Mesendoderm (in vitro differentiated cells): ENCODE measurements around the gene AGR2.
A peak's percentile ranks its signal among the peaks of the same experiment; 100 is the strongest.

Source experiments
- DNase-seq: peaks from one replicate; pipeline ENCODE4 v3.0.0; 2013
- H2AK5ac ChIP-seq: 2 replicates; pipeline ENCODE4 v1.6.1; 2013; ENCODE audit warnings: low read length, inconsistent platforms
- H2BK120ac ChIP-seq: 2 replicates; pipeline ENCODE4 v1.6.1; 2013; ENCODE audit warnings: low read depth, mild to moderate bottlenecking, low read length, moderate library complexity, mixed read lengths
- H2BK15ac ChIP-seq: replicated peaks from 2 replicates; pipeline ENCODE4 v1.6.1; 2013; ENCODE audit warnings: low read depth, mild to moderate bottlenecking, moderate library complexity
- H2BK5ac ChIP-seq: 2 replicates; pipeline ENCODE4 v1.6.1; 2013; ENCODE audit warnings: low read length, inconsistent platforms
- H3K18ac ChIP-seq: 2 replicates; pipeline ENCODE4 v1.6.1; 2013; ENCODE audit warnings: mild to moderate bottlenecking, low read length, mixed read lengths
- H3K23ac ChIP-seq: one replicate; pipeline ENCODE4 v1.6.1; 2013; ENCODE audit warnings: low read length
- H3K27ac ChIP-seq: 2 replicates; pipeline ENCODE4 v1.5.1; 2013; ENCODE audit warnings: low read depth, mild to moderate bottlenecking, inconsistent platforms, low read length, moderate library complexity
- H3K27me3 ChIP-seq: 2 replicates; pipeline ENCODE4 v1.6.1; 2013; ENCODE audit warnings: low read length, control low read depth, mild to moderate bottlenecking, inconsistent platforms; ENCODE audit not compliant: insufficient read depth, poor library complexity
- H3K36me3 ChIP-seq: 2 replicates; pipeline ENCODE4 v1.6.1; 2013; ENCODE audit warnings: low read length, inconsistent platforms; ENCODE audit not compliant: control insufficient read depth, insufficient read depth
- H3K4ac ChIP-seq: one replicate; pipeline ENCODE4 v1.6.1; 2013; ENCODE audit warnings: low read depth, mild to moderate bottlenecking, low read length, moderate library complexity
- H3K4me1 ChIP-seq: 2 replicates; pipeline ENCODE4 v1.6.1; 2013; ENCODE audit warnings: low read depth, low read length, inconsistent platforms; ENCODE audit not compliant: control insufficient read depth
- H3K4me2 ChIP-seq: 2 replicates; pipeline ENCODE4 v1.6.1; 2013; ENCODE audit warnings: low read length
- H3K4me3 ChIP-seq: 2 replicates; pipeline ENCODE4 v1.5.1; 2013; ENCODE audit warnings: mild to moderate bottlenecking, low read length
- H3K56ac ChIP-seq: one replicate; pipeline ENCODE4 v1.6.1; 2013; ENCODE audit warnings: low read length
- H3K79me1 ChIP-seq: 2 replicates; pipeline ENCODE4 v1.6.1; 2013; ENCODE audit warnings: low read length, inconsistent platforms
- H3K79me2 ChIP-seq: 2 replicates; pipeline ENCODE4 v1.6.1; 2013; ENCODE audit warnings: mild to moderate bottlenecking, low read length; ENCODE audit not compliant: control insufficient read depth, insufficient read depth
- H3K9ac ChIP-seq: 2 replicates; pipeline ENCODE4 v1.6.1; 2013; ENCODE audit warnings: low read length, inconsistent platforms
- H4K5ac ChIP-seq: one replicate; pipeline ENCODE4 v1.6.1; 2013; ENCODE audit warnings: low read length
- H4K8ac ChIP-seq: one replicate; pipeline ENCODE4 v1.6.1; 2013; ENCODE audit warnings: low read depth, mild to moderate bottlenecking, control low read depth, low read length, moderate library complexity
- WGBS: extraction: QIAGEN DNeasy Blood & Tissue Kit; methylation state at CpG from one replicate; pipeline ENCODE4 v1.1.7; 2013; ENCODE audit warnings: low lambda C conversion rate, missing lambda C conversion rate; ENCODE audit not compliant: insufficient coverage; ENCODE audit errors: extremely low coverage; 5-methylcytosine and 5-hydroxymethylcytosine counted together

Gene AGR2

GRCh38 chr7:16778476-16778875 is 26.3 kb downstream of the AGR2 start:
- Histone ChIP-seq H3K4me2 (no peak overlapping the region), H4K5ac (no peak overlapping the region), H3K4me1 (peaks cover 4% of the 10 kb centered on the region), H2AK5ac (no peak overlapping the region), H3K27ac (no peak overlapping the region), H3K23ac (no peak overlapping the region), H3K27me3 (no peaks in the 10 kb centered on the region), H3K36me3 (no peaks in the 10 kb centered on the region), H3K9ac (no peak overlapping the region), H2BK15ac (no peak overlapping the region), H3K4me3 (no peak overlapping the region), H3K79me1 (peaks cover 3% of the 10 kb centered on the region), H3K4ac (no peak overlapping the region), H3K79me2 (no peaks in the 10 kb centered on the region), H2BK120ac (no peak overlapping the region), H3K18ac (peak overlapping the region; percentile 3), H4K8ac (no peak overlapping the region), H3K56ac (peak overlapping the region; percentile 32), H2BK5ac (no peak overlapping the region)
- peak; percentile 23 for DNase-seq
- WGBS: no CpG with 5 or more reads among the region's 3 CpGs

GRCh38 chr7:16776053-16776452 is 28.7 kb downstream of the AGR2 start:
- peak; percentile 27 for DNase-seq
- Histone ChIP-seq H3K27me3 (no peaks in the 10 kb centered on the region), H2BK120ac (no peak overlapping the region), H3K36me3 (no peaks in the 10 kb centered on the region), H3K18ac (no peak overlapping the region), H3K56ac (no peak overlapping the region), H3K9ac (no peak overlapping the region), H3K23ac (no peak overlapping the region), H2AK5ac (no peak overlapping the region), H3K4me3 (no peak overlapping the region), H3K4me2 (no peak overlapping the region), H2BK15ac (no peak overlapping the region), H3K27ac (no peak overlapping the region), H4K5ac (no peak overlapping the region), H3K4me1 (peaks cover 4% of the 10 kb centered on the region), H2BK5ac (no peak overlapping the region), H3K79me1 (peaks cover 3% of the 10 kb centered on the region), H3K79me2 (no peaks in the 10 kb centered on the region), H4K8ac (no peak overlapping the region), H3K4ac (no peak overlapping the region)
- WGBS: no CpG with 5 or more reads among the region's 7 CpGs

DNA sequence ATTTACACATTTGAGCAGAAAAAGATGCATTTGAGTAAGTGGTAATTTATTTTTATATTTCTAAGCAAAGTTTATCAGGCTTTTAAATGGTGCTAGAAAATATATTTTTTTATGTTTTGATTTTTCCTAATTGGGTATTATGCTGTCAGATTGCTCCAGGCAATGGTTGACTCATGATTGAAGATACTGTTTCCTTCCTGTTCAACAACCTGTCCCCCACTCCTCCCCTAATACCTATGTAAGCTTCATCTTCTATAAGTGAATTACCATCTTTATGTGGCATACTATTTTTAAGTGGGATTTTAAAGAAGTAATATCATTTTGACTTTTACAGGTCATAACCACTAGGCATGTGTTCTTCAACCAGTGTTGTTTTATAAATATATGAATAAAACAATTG is 29.8 kb downstream of the AGR2 start:
- no peak overlapping the region for H2AK5ac ChIP-seq
- peaks cover 3% of the 10 kb centered on the region for H3K79me1 ChIP-seq
- H3K4ac ChIP-seq: no peak overlapping the region
- no peak overlapping the region for H3K27ac ChIP-seq
- no peak overlapping the region for H2BK5ac ChIP-seq
- H2BK15ac ChIP-seq: no peak overlapping the region
- H3K4me1 ChIP-seq: peaks cover 6% of the 10 kb centered on the region
- no peak overlapping the region for H4K5ac ChIP-seq
- no peak overlapping the region for H3K56ac ChIP-seq
- DNase-seq: no peak
- no peak overlapping the region for H2BK120ac ChIP-seq
- no peaks in the 10 kb centered on the region for H3K27me3 ChIP-seq
- H3K18ac ChIP-seq: no peak overlapping the region
- H3K4me3 ChIP-seq: no peak overlapping the region
- no peak overlapping the region for H4K8ac ChIP-seq
- H3K23ac ChIP-seq: no peak overlapping the region
- H3K36me3 ChIP-seq: no peaks in the 10 kb centered on the region
- no peak overlapping the region for H3K9ac ChIP-seq
- no peaks in the 10 kb centered on the region for H3K79me2 ChIP-seq
- H3K4me2 ChIP-seq: no peak overlapping the region

DNA sequence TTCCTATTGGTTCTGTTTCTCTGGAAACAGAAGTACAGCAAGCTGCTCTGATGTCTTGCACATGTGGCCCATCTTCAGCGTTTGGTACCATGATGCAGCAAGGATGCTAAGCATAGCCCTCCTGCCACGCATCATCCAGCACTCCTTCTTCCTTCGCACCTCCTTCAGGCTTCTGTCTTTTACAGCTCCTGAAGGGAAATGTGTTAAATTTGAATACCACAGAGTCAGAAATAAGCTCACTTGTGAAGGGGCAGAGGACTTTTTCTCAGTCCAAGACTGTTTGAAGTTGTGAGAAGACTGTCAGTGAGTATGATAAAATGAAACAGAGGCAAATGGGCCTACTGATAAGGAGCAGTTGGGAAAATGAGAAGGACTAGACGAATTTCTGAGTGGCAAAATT is 30.5 kb downstream of the AGR2 start:
- DNase-seq: no peak

GRCh38 chr7:16773884-16774283 is 30.9 kb downstream of the AGR2 start:
- H3K36me3 ChIP-seq: no peaks in the 10 kb centered on the region
- H3K56ac ChIP-seq: no peak overlapping the region
- H2BK15ac ChIP-seq: no peak overlapping the region
- no peak overlapping the region for H3K27ac ChIP-seq
- H4K8ac ChIP-seq: no peak overlapping the region
- no peak overlapping the region for H3K4ac ChIP-seq
- H3K4me2 ChIP-seq: no peak overlapping the region
- no peak overlapping the region for H3K9ac ChIP-seq
- no peak overlapping the region for H2BK120ac ChIP-seq
- WGBS: no CpG with 5 or more reads among the region's 2 CpGs
- DNase-seq: no peak
- no peak overlapping the region for H3K23ac ChIP-seq
- no peaks in the 10 kb centered on the region for H3K27me3 ChIP-seq
- no peak overlapping the region for H2BK5ac ChIP-seq
- H4K5ac ChIP-seq: no peak overlapping the region
- peaks cover 6% of the 10 kb centered on the region for H3K4me1 ChIP-seq
- no peak overlapping the region for H2AK5ac ChIP-seq
- no peaks in the 10 kb centered on the region for H3K79me2 ChIP-seq
- H3K79me1 ChIP-seq: peaks cover 3% of the 10 kb centered on the region
- H3K4me3 ChIP-seq: no peak overlapping the region
- H3K18ac ChIP-seq: no peak overlapping the region

More for the DNA sequence above, 30.5 kb downstream of the AGR2 start:
- Histone ChIP-seq H3K4ac (no peak overlapping the region), H4K8ac (no peak overlapping the region), H3K27me3 (no peaks in the 10 kb centered on the region), H3K4me3 (no peak overlapping the region), H3K4me1 (peaks cover 6% of the 10 kb centered on the region), H3K23ac (no peak overlapping the region), H2BK120ac (no peak overlapping the region), H4K5ac (no peak overlapping the region), H3K79me2 (no peaks in the 10 kb centered on the region), H3K4me2 (no peak overlapping the region), H3K79me1 (peaks cover 3% of the 10 kb centered on the region), H3K18ac (no peak overlapping the region), H2AK5ac (no peak overlapping the region), H3K36me3 (no peaks in the 10 kb centered on the region), H3K56ac (no peak overlapping the region), H3K27ac (no peak overlapping the region), H3K9ac (no peak overlapping the region), H2BK15ac (no peak overlapping the region), H2BK5ac (no peak overlapping the region)
- WGBS: no CpG with 5 or more reads among the region's 4 CpGs

DNA sequence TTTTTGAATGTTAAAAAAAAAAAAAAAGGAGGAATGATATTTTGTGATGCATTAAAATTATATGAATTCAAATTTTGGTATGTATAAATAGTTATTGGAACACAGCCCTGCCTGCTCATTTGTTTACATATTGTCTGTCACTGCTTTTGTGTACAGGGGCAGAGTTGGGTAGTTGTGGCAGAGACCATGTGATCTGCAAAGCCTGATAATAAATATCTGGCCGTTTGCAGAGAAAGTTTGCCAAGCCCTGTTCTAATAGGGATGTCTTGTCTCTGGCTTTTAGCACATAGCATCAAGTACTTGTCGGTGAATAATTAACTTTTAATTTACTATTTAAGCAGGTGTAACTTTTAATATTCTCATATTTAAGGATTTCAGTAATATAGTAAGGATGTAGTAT is 31.5 kb downstream of the AGR2 start:
- no CpG with 5 or more reads among the region's 2 CpGs for WGBS
- DNase-seq: no peak
- no peak overlapping the region for H2BK15ac ChIP-seq
- no peaks in the 10 kb centered on the region for H3K79me2 ChIP-seq
- no peak overlapping the region for H3K56ac ChIP-seq
- H3K9ac ChIP-seq: no peak overlapping the region
- no peak overlapping the region for H4K8ac ChIP-seq
- no peak overlapping the region for H4K5ac ChIP-seq
- H2BK5ac ChIP-seq: no peak overlapping the region
- H3K4ac ChIP-seq: no peak overlapping the region
- H2AK5ac ChIP-seq: no peak overlapping the region
- H3K23ac ChIP-seq: no peak overlapping the region
- no peak overlapping the region for H3K4me3 ChIP-seq
- H2BK120ac ChIP-seq: no peak overlapping the region
- peaks cover 3% of the 10 kb centered on the region for H3K79me1 ChIP-seq
- no peaks in the 10 kb centered on the region for H3K27me3 ChIP-seq
- H3K18ac ChIP-seq: no peak overlapping the region
- no peak overlapping the region for H3K4me2 ChIP-seq
- H3K27ac ChIP-seq: no peak overlapping the region
- H3K36me3 ChIP-seq: no peaks in the 10 kb centered on the region
- peaks cover 4% of the 10 kb centered on the region for H3K4me1 ChIP-seq
